Kidney (tissue), 14 donors: ENCODE data around the gene UTP20. TPM values are rescaled to one million over a fixed set of nuclear protein-coding genes. Genes with fewer than 3 reads are reported as not detected.

Source experiments
- DNase-seq, 5 donors: peaks; one replicate each; pipeline ENCODE4 v3.0.0-alpha.2; 2013 to 2020
- FAIRE-seq: peaks from 2 replicates; lab custom pipeline; 2012; peaks lifted over from hg19 to GRCh38; lab: Jason Lieb, UNC
- H3K27ac ChIP-seq, 2 donors: one replicate each; pipeline ENCODE4 v1.7.0; 2013; ENCODE audit warnings: low read depth in 2 of 2, low read length in 2 of 2, inconsistent platforms in 1 of 2
- H3K27me3 ChIP-seq: one replicate; pipeline ENCODE4 v1.7.1; 2013; ENCODE audit warnings: low read length, inconsistent platforms; ENCODE audit not compliant: control insufficient read depth, insufficient read depth
- H3K36me3 ChIP-seq, 3 donors: one replicate each; pipeline versions ENCODE4 v1.7.0 to v1.7.1; 2013; ENCODE audit warnings: low read length in 3 of 3, control low read depth in 1 of 3, inconsistent platforms in 1 of 3; ENCODE audit not compliant: insufficient read depth in 3 of 3, control insufficient read depth in 2 of 3
- H3K4me1 ChIP-seq, 3 donors: one replicate each; pipeline versions ENCODE4 v1.7.0 to v1.7.1; 2013; ENCODE audit warnings: low read length in 3 of 3, inconsistent platforms in 1 of 3, low read depth in 1 of 3; ENCODE audit not compliant: control insufficient read depth in 2 of 3, insufficient read depth in 2 of 3
- H3K4me3 ChIP-seq, 3 donors: one replicate each; pipeline versions ENCODE4 v1.7.0 to v1.8.1; 2013; ENCODE audit warnings: low read length in 3 of 3, control low read depth in 1 of 3, inconsistent platforms in 1 of 3
- H3K9ac ChIP-seq, 3 donors: one replicate each; pipeline versions ENCODE4 v1.7.0 to v1.7.1; 2013; ENCODE audit warnings: low read length in 3 of 3, control low read depth in 1 of 3, inconsistent platforms in 1 of 3
- H3K9me3 ChIP-seq, 3 donors: one replicate each; pipeline versions ENCODE4 v1.7.0 to v1.7.1; 2013; ENCODE audit warnings: low read length in 3 of 3, control low read depth in 1 of 3, inconsistent platforms in 1 of 3; ENCODE audit not compliant: control insufficient read depth in 2 of 3, insufficient read depth in 1 of 3
- intact Hi-C: fragments of 100-400 bp; cut with DNase I; formaldehyde crosslinking; loops from one replicate; pipeline ENCODE4 v1.11.1; 2022
- polyA plus RNA-seq: library from polyadenylated mRNA; stranded (reverse); fragments of 350-450 nt; fragmentation: Illumina TruSeq; extraction: RNeasy Lipid Tissue Mini Kit (QIAGEN cat#74804); gene quantifications from one replicate; pipeline ENCODE4 v1.2.3, GENCODE V29; 2014; ENCODE audit warnings: low read depth, low replicate concordance; ENCODE audit not compliant: insufficient read depth
- total RNA-seq: library from RNA; stranded (reverse); fragmentation: NEBNext Ultra II Directional; extraction: Animal tissue kit (Norgen Biotek cat#: 25700); gene quantifications from one replicate; pipeline ENCODE4 v1.2.1, GENCODE V29; 2021
- TF ChIP-seq, protein P1 (sequence below): IDR thresholded peaks from 3 replicates; pipeline ENCODE4 v1.5.1; 2012; ENCODE audit warnings: mild to moderate bottlenecking, moderate library complexity, borderline replicate concordance; ENCODE audit not compliant: insufficient read depth; ENCODE audit errors: extremely low read depth
- donor health status: control.
- donor health status: control.
- donor health status: control.
- donor health status: control.
- donor health status: control.
- donor health status: DM: yes; HTN: yes; CAD: no.
- donor health status: Normal renal cell carcinoma (clear cell type).

UTP20 gene
- total and polyA plus RNA-seq, 2 donors from 2014 or later, result 2.5 to 15.5 TPM

DNA sequence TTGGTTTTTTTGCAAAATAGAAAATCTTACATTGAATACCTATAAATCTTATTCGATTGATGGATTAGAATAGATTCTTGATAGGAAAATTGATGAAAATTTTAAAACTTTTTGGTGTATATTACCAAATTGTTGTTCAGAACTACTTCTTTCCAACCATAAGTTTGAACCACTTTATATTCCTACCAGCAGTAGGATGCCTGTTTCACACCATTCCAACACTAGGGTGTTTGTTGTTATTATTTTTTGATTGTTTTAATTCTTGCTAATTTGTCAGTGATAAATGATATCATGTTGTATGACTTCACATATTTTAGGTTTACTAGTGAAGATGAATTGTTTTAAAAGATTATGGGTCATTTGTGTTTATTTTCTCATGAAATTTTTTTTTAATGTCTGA lies 43.4 kb downstream of the UTP20 start:
- DNase-seq (no peak), FAIRE-seq (peak; percentile 42)
- Histone ChIP-seq H3K4me1 (no peaks in the 10 kb centered on the region), H3K9me3 (no peaks in the 10 kb centered on the region), H3K4me3 (no peak overlapping the region), H3K9ac (no peak overlapping the region), H3K27me3 (no peaks in the 10 kb centered on the region), H3K27ac (no peak overlapping the region), H3K36me3 (peaks cover 0 to 5% (median 5%) of the 10 kb centered on the region in 3 donors)
- intact Hi-C loops, result no loop called here
- TF ChIP-seq, protein P1, sequence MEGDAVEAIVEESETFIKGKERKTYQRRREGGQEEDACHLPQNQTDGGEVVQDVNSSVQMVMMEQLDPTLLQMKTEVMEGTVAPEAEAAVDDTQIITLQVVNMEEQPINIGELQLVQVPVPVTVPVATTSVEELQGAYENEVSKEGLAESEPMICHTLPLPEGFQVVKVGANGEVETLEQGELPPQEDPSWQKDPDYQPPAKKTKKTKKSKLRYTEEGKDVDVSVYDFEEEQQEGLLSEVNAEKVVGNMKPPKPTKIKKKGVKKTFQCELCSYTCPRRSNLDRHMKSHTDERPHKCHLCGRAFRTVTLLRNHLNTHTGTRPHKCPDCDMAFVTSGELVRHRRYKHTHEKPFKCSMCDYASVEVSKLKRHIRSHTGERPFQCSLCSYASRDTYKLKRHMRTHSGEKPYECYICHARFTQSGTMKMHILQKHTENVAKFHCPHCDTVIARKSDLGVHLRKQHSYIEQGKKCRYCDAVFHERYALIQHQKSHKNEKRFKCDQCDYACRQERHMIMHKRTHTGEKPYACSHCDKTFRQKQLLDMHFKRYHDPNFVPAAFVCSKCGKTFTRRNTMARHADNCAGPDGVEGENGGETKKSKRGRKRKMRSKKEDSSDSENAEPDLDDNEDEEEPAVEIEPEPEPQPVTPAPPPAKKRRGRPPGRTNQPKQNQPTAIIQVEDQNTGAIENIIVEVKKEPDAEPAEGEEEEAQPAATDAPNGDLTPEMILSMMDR, result no peak

DNA sequence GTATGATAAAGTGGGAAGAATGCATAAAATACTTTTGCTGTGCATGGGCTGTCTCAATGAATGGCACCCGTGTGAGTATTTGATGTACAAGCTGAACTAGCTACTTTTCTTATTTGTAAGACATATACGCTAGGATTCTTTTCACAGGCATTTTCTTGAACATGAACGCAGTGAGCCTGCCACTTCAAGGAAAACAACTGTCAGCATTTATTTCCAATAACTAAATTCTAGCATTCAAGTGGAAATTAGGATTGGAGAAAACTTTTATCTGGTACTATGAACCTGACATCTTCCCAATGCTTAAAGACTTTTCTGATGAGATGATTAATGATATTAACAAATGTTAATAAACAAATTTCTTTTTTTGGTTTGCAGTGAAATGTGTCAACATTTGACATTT lies 45.7 kb downstream of the UTP20 start:
- no peak overlapping the region for H3K9ac ChIP-seq
- TF ChIP-seq, protein P1, result no peak
- no peaks in the 10 kb centered on the region for H3K27me3 ChIP-seq
- no peaks in the 10 kb centered on the region for H3K9me3 ChIP-seq
- intact Hi-C loops, result no loop called here
- no peak for FAIRE-seq
- H3K4me1 ChIP-seq, result peaks cover 0 to 2% (median 0%) of the 10 kb centered on the region in 3 donors
- no peak for DNase-seq
- no peak overlapping the region for H3K27ac ChIP-seq
- H3K4me3 ChIP-seq, result no peak overlapping the region
- H3K36me3 ChIP-seq, result peaks cover 0 to 5% (median 5%) of the 10 kb centered on the region in 3 donors

DNA sequence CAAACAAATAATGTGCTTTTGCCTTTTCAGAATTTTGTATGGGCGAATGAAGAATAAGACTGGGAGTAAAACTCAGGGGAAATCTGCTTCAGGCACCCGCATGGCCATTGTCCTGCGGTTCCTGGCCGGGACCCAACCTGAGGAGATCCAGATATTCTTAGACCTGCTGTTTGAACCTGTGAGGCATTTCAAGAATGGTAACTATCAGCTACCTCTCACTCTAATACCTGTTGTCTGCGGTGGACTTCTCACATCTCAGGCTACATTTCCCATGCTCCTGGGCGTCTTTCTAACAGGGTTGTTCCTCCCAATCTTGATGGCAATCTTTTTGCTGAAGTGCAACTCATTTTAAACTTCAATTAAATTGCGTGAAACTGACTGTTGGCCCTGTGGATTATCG lies 47.1 kb downstream of the UTP20 start:
- peaks cover 0 to 2% (median 0%) of the 10 kb centered on the region in 3 donors for H3K4me1 ChIP-seq
- FAIRE-seq (no peak), DNase-seq (no peak)
- no peak overlapping the region for H3K9ac ChIP-seq
- no peaks in the 10 kb centered on the region for H3K27me3 ChIP-seq
- H3K4me3 ChIP-seq, result no peak overlapping the region
- intact Hi-C loops, result no loop called here
- no peak overlapping the region for H3K27ac ChIP-seq
- H3K9me3 ChIP-seq, result no peaks in the 10 kb centered on the region
- H3K36me3 ChIP-seq, result peaks cover 0 to 5% (median 5%) of the 10 kb centered on the region in 3 donors
- TF ChIP-seq, protein P1, result no peak

DNA sequence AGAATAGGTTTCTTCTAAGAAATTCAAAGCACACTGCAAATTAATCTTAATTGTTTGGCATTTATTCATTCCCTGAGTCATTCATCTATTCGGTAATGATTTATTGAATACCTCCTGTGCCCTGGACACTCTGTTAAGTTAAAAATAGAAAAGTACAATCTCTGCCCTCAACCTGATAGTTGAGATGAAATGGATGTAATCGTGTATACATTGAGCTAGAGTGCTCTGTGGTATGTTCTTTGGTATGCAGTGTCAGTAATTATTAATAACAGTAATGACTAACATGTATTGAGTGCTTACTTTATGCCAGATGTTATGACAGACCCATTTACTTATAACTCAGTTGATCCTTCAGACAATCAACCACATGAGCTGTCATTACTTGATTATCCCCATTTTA lies 47.6 kb downstream of the UTP20 start:
- DNase-seq (no peak), FAIRE-seq (no peak)
- Histone ChIP-seq H3K9me3 (no peaks in the 10 kb centered on the region), H3K27me3 (no peaks in the 10 kb centered on the region), H3K36me3 (peaks cover 0 to 5% (median 3%) of the 10 kb centered on the region in 3 donors), H3K4me1 (peaks cover 0 to 2% (median 0%) of the 10 kb centered on the region in 3 donors), H3K4me3 (no peak overlapping the region), H3K27ac (no peak overlapping the region), H3K9ac (no peak overlapping the region)
- TF ChIP-seq, protein P1, result no peak
- intact Hi-C loops, result no loop called here
